Measurements from ENCODE around the gene HLCS. TPM values are rescaled to one million over a fixed set of nuclear protein-coding genes. Genes with fewer than 3 reads are reported as not detected.

The HLCS gene
- total and polyA plus RNA-seq, 10 of the 15 experiments (the other 5 are each of a cell fraction or from before 2014, with no cell fraction given): 1.5 to 12.7 (median 9.6) TPM

DNA sequence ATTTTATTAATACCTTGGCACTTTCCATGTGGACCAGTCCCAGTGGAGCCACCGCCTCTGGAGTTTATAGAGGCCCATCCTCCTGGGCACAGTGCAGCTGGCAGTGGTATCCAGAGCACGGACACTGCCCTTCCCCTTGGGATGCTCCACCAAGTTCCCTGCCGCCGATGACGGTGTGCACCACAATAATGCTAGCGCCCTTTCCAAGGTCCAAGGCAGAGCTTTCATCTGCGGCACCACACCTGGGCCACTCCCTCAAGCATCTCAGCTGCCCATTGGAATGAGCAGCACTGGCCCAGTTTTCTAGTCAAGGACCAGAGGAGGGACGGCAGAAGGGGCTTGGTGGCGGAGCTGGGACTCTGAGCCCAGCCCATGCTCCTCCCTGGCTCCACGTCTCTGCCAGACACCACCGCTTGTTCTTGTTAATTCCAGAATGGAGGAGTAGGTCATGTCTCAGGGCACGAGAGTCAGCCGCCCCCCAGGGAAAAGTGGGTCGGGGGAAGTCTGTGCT is 243.0 kb downstream of the HLCS start:
- Histone ChIP-seq H3K4me1 (ENCODE audit: control insufficient read depth, insufficient read depth, low read length) (no peaks in the 10 kb centered on the region), H3K9ac (ENCODE audit: control insufficient read depth, insufficient read depth, low read length) (no peak overlapping the region), H3K27ac (ENCODE audit: control insufficient read depth, insufficient read depth) (no peak overlapping the region), H3K27me3 (replicated peaks in 1 of 2; ENCODE audit: control insufficient read depth in 2 of 2, insufficient read depth in 2 of 2, low read length in 1 of 2) (peaks cover 0 to 2% of the 10 kb centered on the region in 2 experiments; a peak in 2 of 4 replicates), H3K4me2 (ENCODE audit: control insufficient read depth, insufficient read depth) (no peak overlapping the region), H3K4me3 (no peak overlapping the region), H4K20me1 (ENCODE audit: control insufficient read depth, insufficient read depth) (no peaks in the 10 kb centered on the region), H2AFZ (ENCODE audit: control insufficient read depth, low read depth, low read length) (no peak overlapping the region), H3K79me2 (ENCODE audit: control insufficient read depth, insufficient read depth, low read length) (no peaks in the 10 kb centered on the region), H3K9me3 (replicated peaks; ENCODE audit: control insufficient read depth, insufficient read depth, low read length) (no peaks in the 10 kb centered on the region), H3K36me3 (ENCODE audit: control insufficient read depth in 2 of 2, insufficient read depth in 2 of 2, low read length in 1 of 2) (no peaks in the 10 kb centered on the region)
- ATAC-seq: no peak
- DNase-seq (ENCODE audit: low read depth, low spot score): no peak
- intact Hi-C loops (cut with micrococcal nuclease; ENCODE audit: unreplicated experiment): loop anchor here (10.0 kb wide), 1 partner anchor 299 kb away; no protein-coding TSS in a partner anchor
- CTCF ChIA-PET: interaction anchor here (0.6 kb wide), 1 partner anchor 234 kb away, joined by 3 read pairs; no protein-coding TSS in a partner anchor
- no peak for FAIRE-seq
- in situ Hi-C loops (cut with MboI): no loop called here
- TF ChIP-seq FOS (IDR thresholded peaks at IDR 0.05; ENCODE audit: borderline replicate concordance, extremely low read depth, insufficient read length): no peak
- no peak for TF ChIP-seq SRF (IDR thresholded peaks at IDR 0.05; ENCODE audit: low read depth in 2 of 2, low read length in 2 of 2)
- TF ChIP-seq TCF12 (IDR thresholded peaks at IDR 0.05; ENCODE audit: low read depth, low read length): no peak
- TF ChIP-seq, protein P1, sequence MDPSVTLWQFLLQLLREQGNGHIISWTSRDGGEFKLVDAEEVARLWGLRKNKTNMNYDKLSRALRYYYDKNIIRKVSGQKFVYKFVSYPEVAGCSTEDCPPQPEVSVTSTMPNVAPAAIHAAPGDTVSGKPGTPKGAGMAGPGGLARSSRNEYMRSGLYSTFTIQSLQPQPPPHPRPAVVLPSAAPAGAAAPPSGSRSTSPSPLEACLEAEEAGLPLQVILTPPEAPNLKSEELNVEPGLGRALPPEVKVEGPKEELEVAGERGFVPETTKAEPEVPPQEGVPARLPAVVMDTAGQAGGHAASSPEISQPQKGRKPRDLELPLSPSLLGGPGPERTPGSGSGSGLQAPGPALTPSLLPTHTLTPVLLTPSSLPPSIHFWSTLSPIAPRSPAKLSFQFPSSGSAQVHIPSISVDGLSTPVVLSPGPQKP (IDR thresholded peaks at IDR 0.05; ENCODE audit: low read depth, low read length): no peak
- TF ChIP-seq, protein P2, sequence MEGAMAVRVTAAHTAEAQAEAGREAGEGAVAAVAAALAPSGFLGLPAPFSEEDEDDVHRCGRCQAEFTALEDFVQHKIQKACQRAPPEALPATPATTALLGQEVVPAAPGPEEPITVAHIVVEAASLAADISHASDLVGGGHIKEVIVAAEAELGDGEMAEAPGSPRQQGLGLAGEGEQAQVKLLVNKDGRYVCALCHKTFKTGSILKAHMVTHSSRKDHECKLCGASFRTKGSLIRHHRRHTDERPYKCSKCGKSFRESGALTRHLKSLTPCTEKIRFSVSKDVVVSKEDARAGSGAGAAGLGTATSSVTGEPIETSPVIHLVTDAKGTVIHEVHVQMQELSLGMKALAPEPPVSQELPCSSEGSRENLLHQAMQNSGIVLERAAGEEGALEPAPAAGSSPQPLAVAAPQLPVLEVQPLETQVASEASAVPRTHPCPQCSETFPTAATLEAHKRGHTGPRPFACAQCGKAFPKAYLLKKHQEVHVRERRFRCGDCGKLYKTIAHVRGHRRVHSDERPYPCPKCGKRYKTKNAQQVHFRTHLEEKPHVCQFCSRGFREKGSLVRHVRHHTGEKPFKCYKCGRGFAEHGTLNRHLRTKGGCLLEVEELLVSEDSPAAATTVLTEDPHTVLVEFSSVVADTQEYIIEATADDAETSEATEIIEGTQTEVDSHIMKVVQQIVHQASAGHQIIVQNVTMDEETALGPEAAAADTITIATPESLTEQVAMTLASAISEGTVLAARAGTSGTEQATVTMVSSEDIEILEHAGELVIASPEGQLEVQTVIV (IDR thresholded peaks at IDR 0.05; ENCODE audit: borderline replicate concordance, partially characterized antibody): no peak
- TF ChIP-seq TCF7 (IDR thresholded peaks at IDR 0.05; ENCODE audit: borderline replicate concordance): no peak
- TF ChIP-seq SP1 (IDR thresholded peaks at IDR 0.05; ENCODE audit: low read depth, low read length): no peak
- no peak for TF ChIP-seq SIN3A (IDR thresholded peaks at IDR 0.05; ENCODE audit: low read depth, low read length)
- no peak for TF ChIP-seq POU2F2 (IDR thresholded peaks at IDR 0.05; ENCODE audit: borderline replicate concordance, low read depth, low read length)
- TF ChIP-seq POLR2AphosphoS5 (IDR thresholded peaks at IDR 0.05; ENCODE audit: low read length): no peak
- no peak for TF ChIP-seq CBX3 (IDR thresholded peaks at IDR 0.05; ENCODE audit: borderline replicate concordance, low read depth)
- TF ChIP-seq NFYB (IDR thresholded peaks at IDR 0.05; ENCODE audit: insufficient read depth, low read depth, low read length): no peak
- TF ChIP-seq ZBED1 (IDR thresholded peaks at IDR 0.05; ENCODE audit: borderline replicate concordance): no peak
- no peak for TF ChIP-seq ATF7 (IDR thresholded peaks at IDR 0.05; ENCODE audit: low read depth)
- no peak for TF ChIP-seq CHD4 (IDR thresholded peaks at IDR 0.05)
- no peak for TF ChIP-seq MXI1 (IDR thresholded peaks at IDR 0.05; ENCODE audit: low read depth, low read length)
- no peak for TF ChIP-seq STAT1 (conservative IDR thresholded peaks at IDR 0.05)
- no peak for TF ChIP-seq IKZF2 (IDR thresholded peaks at IDR 0.05)
- TF ChIP-seq ZSCAN29 (IDR thresholded peaks at IDR 0.05): no peak
- no peak for TF ChIP-seq YBX1 (IDR thresholded peaks at IDR 0.05)
- POLR2A ChIA-PET: no interaction called here
- RAD21 ChIA-PET (ENCODE audit: unreplicated experiment): no interaction called here
- BruUV-seq (replicated peaks): no TSS peak
- WGBS (ENCODE audit: insufficient coverage, insufficient replicate concordance, low lambda C conversion rate, missing lambda C conversion rate): 46% methylated on average over 14 of the region's 14 CpGs
- SMC1A ChIA-PET (ENCODE audit: uncharacterized antibody, unreplicated experiment): no interaction called here

All from GM12878 (cell line).